ENCODE data around the gene HS3ST6. TPM values are rescaled to one million over a fixed set of nuclear protein-coding genes. Genes with fewer than 3 reads are reported as not detected.
"Not testable (repeated sequence)": the region's sequence is repeated elsewhere in the genome, so short reads cannot be mapped to it uniquely, and the experiment has no call there.

Gene HS3ST6
- total RNA-seq, 2 experiments from 2014 or later, result not detected

DNA sequence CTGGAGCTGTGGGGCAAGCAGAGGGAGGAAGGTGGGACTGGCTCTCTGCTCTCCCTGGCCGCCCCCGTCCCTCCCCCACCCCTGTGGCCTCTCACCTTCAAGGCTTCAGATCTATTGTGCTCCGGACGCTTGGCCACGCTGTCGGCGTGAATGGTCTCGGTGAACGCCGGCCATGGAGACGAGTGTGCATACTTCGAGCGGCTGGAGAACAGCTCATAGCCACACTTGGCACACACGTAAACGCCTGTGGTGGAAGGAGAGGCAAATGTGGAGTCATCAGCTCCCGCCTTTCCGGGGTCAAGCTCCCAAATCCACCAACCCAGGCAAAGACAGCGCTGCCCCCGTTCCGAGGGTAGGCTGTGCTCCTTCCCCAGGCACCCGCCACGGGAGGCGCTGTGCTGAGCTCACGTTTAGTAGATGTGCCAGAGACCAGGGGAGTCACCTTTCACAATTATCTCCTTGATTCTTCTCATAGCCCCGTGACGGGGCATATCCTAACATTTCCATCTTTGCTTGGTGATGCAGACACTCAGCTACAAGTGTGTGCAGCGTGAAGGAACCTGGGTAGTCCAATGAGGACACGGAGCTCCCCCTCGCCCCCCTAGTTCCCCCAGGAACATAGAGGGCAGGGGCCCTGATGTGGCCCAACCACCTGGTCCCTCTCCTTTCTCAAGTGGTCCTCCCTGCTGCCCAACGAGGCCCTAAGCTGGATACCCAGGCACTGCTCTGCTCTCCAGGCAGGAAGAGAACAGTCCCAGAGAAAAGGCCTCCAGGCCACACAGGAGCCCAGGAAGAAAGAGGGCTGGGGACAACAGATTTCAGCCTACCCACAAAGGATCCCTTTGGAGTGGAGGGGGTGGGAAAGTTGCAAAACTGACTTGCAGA lies 23.2 kb upstream of the HS3ST6 start:
- peak overlapping the region; percentile 95 for H3K4me2 ChIP-seq (ENCODE audit: low read length)
- H3K9me2 ChIP-seq (ENCODE audit: insufficient read depth, low read length), result no peaks in the 10 kb centered on the region
- no peaks in the 10 kb centered on the region for H4K20me1 ChIP-seq (ENCODE audit: insufficient read depth, low read length)
- no peak overlapping the region for H3K27ac ChIP-seq (ENCODE audit: low read depth, low read length, poor library complexity, severe bottlenecking)
- ChIA-PET POLR2A (interaction anchor here (1.3 to 2.2 kb wide), 2 partner anchors 23 to 159 kb away, joined by 4 to 6 read pairs; partner anchors contain the start of genes NUBP2, RPS2 and SPSB3), CTCF (ENCODE audit: unreplicated experiment) (interaction anchor here (0.6 to 1.0 kb wide), 2 partner anchors 32 to 1205 kb away, joined by 3 read pairs; no protein-coding TSS in a partner anchor)
- no peak for TF ChIP-seq EZH2phosphoT487 (IDR thresholded peaks at IDR 0.05; ENCODE audit: borderline replicate concordance, low read depth, low read length)
- TF ChIP-seq, protein P1, sequence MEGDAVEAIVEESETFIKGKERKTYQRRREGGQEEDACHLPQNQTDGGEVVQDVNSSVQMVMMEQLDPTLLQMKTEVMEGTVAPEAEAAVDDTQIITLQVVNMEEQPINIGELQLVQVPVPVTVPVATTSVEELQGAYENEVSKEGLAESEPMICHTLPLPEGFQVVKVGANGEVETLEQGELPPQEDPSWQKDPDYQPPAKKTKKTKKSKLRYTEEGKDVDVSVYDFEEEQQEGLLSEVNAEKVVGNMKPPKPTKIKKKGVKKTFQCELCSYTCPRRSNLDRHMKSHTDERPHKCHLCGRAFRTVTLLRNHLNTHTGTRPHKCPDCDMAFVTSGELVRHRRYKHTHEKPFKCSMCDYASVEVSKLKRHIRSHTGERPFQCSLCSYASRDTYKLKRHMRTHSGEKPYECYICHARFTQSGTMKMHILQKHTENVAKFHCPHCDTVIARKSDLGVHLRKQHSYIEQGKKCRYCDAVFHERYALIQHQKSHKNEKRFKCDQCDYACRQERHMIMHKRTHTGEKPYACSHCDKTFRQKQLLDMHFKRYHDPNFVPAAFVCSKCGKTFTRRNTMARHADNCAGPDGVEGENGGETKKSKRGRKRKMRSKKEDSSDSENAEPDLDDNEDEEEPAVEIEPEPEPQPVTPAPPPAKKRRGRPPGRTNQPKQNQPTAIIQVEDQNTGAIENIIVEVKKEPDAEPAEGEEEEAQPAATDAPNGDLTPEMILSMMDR (conservative IDR thresholded peaks at IDR 0.05; ENCODE audit: low read length), result peak; percentile 71
- H3K36me3 ChIP-seq (ENCODE audit: insufficient read depth, low read length), result no peaks in the 10 kb centered on the region
- no peak overlapping the region for H2AFZ ChIP-seq (ENCODE audit: low read length)
- peak; percentile 35 for DNase-seq (ENCODE audit: low spot score)
- H3K79me2 ChIP-seq (ENCODE audit: insufficient read depth, low read depth, low read length), result no peaks in the 10 kb centered on the region
- no TSS peak for BruUV-seq (replicated peaks)
- intact Hi-C loops (cut with micrococcal nuclease; ENCODE audit: unreplicated experiment), result loop anchor here (2.0 to 5.0 kb wide), 2 partner anchors 67 to 159 kb away; partner anchors contain the start of genes NUBP2, SPSB3 and ZNF598
- H3K4me3 ChIP-seq (ENCODE audit: low read depth, low read length, poor library complexity, severe bottlenecking), result peak overlapping the region; percentile 84
- H3K4me1 ChIP-seq (ENCODE audit: insufficient read depth, low read length, poor library complexity, severe bottlenecking), result peaks cover 18% of the 10 kb centered on the region
- H3K9me3 ChIP-seq (ENCODE audit: low read length), result no peaks in the 10 kb centered on the region

DNA sequence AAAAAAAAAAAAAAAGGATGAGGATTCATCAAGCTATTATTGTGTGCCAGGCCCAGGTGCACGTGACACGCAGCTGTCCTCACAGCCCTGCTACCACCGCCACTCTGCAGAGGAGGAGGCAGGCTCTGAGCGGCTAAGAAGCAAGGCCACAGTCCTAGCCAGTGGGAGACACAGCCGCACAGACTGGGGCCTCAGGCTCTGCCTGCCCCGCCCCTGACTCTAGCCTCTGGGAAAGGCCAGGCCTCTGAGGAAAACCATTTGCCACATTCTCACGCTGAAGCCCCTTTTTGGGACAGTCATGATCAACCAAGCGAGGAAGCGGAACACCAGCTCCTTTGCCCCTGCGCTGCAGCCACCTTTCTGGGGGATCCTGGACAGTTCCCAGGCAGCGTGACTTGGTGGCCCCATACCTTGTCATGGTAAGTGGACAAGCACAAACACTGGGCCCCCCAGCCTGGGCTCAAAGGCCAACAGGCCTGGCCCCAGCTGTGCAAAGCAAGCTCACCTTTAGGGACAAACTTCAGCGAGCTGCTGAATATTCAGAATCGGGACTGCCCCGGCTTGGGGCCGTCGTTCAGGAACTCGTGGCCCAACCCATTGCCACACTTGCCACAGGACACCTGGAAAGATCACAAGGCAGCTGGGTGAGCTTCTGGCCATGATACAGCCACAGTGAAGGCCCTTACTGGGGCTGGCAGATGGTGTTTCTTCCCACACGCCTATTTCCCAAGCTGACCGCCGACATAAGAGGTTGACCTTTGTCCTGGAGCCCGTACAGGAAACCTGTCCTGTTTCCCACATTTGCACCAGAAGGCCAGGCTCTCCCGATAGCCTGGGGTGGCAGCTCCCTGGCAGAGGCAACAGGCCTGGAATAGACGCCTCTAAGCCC lies 22.3 kb upstream of the HS3ST6 start:
- POLR2A ChIA-PET, result interaction anchor here (0.7 to 1.3 kb wide), 2 partner anchors 24 to 211 kb away, joined by 4 to 6 read pairs; partner anchors contain the start of gene RPS2
- intact Hi-C loops (cut with micrococcal nuclease; ENCODE audit: unreplicated experiment), result loop anchor here (5.0 kb wide), 1 partner anchor 158 kb away; the partner anchor contains the start of genes NUBP2 and SPSB3

DNA sequence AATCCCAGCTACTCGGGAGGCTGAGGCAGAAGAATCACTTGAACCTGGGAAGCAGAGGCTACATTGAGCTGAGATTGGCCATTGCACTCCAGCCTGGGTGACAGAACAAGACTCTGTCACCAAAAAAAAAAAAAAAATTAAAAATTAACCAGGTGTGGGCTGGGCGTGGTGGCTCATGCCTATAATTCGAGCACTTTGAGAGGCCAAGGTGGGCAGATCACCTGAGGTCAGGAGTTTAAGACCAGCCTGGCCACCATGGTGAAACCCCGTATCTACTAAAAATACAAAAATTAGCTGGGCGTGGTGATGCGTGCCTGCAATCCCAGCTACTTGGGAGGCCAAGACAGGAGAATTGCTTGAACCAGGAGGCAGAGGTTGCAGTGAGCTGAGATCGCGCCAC lies 21.6 kb upstream of the HS3ST6 start:
- H3K4me1 ChIP-seq (ENCODE audit: insufficient read depth, low read length, poor library complexity, severe bottlenecking), result peaks cover 18% of the 10 kb centered on the region
- intact Hi-C loops (cut with micrococcal nuclease; ENCODE audit: unreplicated experiment), result loop anchor here (5.0 kb wide), 1 partner anchor 158 kb away; the partner anchor contains the start of genes NUBP2 and SPSB3
- not testable (repeated sequence) for H3K9me2 ChIP-seq (ENCODE audit: insufficient read depth, low read length); H3K79me2 ChIP-seq (ENCODE audit: insufficient read depth, low read depth, low read length); H4K20me1 ChIP-seq (ENCODE audit: insufficient read depth, low read length); H3K4me2 ChIP-seq (ENCODE audit: low read length); H3K27ac ChIP-seq (ENCODE audit: low read depth, low read length, poor library complexity, severe bottlenecking); H3K9me3 ChIP-seq (ENCODE audit: low read length); H2AFZ ChIP-seq (ENCODE audit: low read length); DNase-seq (ENCODE audit: low spot score); BruUV-seq (replicated peaks); H3K36me3 ChIP-seq (ENCODE audit: insufficient read depth, low read length); H3K4me3 ChIP-seq (ENCODE audit: low read depth, low read length, poor library complexity, severe bottlenecking)
- ChIA-PET CTCF (ENCODE audit: unreplicated experiment) (interaction anchor here (0.6 kb wide), 1 partner anchor 85 kb away, joined by 4 read pairs; no protein-coding TSS in a partner anchor), POLR2A (interaction anchor here (0.6 to 0.8 kb wide), 3 partner anchors 9 to 212 kb away, joined by 3 to 4 read pairs (median 3); no protein-coding TSS in a partner anchor)

More for the DNA sequence above, 22.3 kb upstream of the HS3ST6 start:
- no peak overlapping the region for H2AFZ ChIP-seq (ENCODE audit: low read length)
- no peak for DNase-seq (ENCODE audit: low spot score)
- no TSS peak for BruUV-seq (replicated peaks)
- no peak for TF ChIP-seq EZH2phosphoT487 (IDR thresholded peaks at IDR 0.05; ENCODE audit: borderline replicate concordance, low read depth, low read length)
- TF ChIP-seq, protein P1 (conservative IDR thresholded peaks at IDR 0.05; ENCODE audit: low read length), result no peak
- H3K9me2 ChIP-seq (ENCODE audit: insufficient read depth, low read length), result no peaks in the 10 kb centered on the region
- no peaks in the 10 kb centered on the region for H4K20me1 ChIP-seq (ENCODE audit: insufficient read depth, low read length)
- no peaks in the 10 kb centered on the region for H3K9me3 ChIP-seq (ENCODE audit: low read length)
- CTCF ChIA-PET (ENCODE audit: unreplicated experiment), result interaction anchor here (0.6 to 1.0 kb wide), 3 partner anchors 32 to 1204 kb away, joined by 3 to 4 read pairs (median 3); no protein-coding TSS in a partner anchor
- H3K4me2 ChIP-seq (ENCODE audit: low read length), result no peak overlapping the region
- H3K4me3 ChIP-seq (ENCODE audit: low read depth, low read length, poor library complexity, severe bottlenecking), result no peak overlapping the region
- no peak overlapping the region for H3K27ac ChIP-seq (ENCODE audit: low read depth, low read length, poor library complexity, severe bottlenecking)
- H3K4me1 ChIP-seq (ENCODE audit: insufficient read depth, low read length, poor library complexity, severe bottlenecking), result peaks cover 18% of the 10 kb centered on the region
- H3K79me2 ChIP-seq (ENCODE audit: insufficient read depth, low read depth, low read length), result no peaks in the 10 kb centered on the region
- H3K36me3 ChIP-seq (ENCODE audit: insufficient read depth, low read length), result no peaks in the 10 kb centered on the region

Measured in OCI-LY7 (cell line).